ENCODE measurements around the gene SYCE1. TPM values are rescaled to one million over a fixed set of nuclear protein-coding genes. Genes with fewer than 3 reads are reported as not detected.

The SYCE1 gene
- total RNA-seq, 1 experiment from 2014 or later = not detected

GRCh38 chr10:133509700-133510099 lies 55.7 kb downstream of the SYCE1 start:
- intact Hi-C loops (cut with micrococcal nuclease; ENCODE audit: unreplicated experiment) = no loop called here
- ChIA-PET CTCF (no interaction called here), POLR2A (no interaction called here)
- ATAC-seq (no peak), DNase-seq (ENCODE audit: low read depth, low spot score) (no peak)
- H3K4me3 ChIP-seq (ENCODE audit: low read depth in 2 of 2, low read length in 2 of 2) = no peak overlapping the region
- no peak overlapping the region for H3K27ac ChIP-seq (ENCODE audit: low read length)
- peaks cover 51% of the 10 kb centered on the region for H3K27me3 ChIP-seq (ENCODE audit: control insufficient read depth, insufficient read depth, low read length)
- TF ChIP-seq CTCF (IDR thresholded peaks at IDR 0.05) (no peak), REST (IDR thresholded peaks at IDR 0.05; ENCODE audit: insufficient read depth in 1 of 2, low read depth in 2 of 2, low read length in 1 of 2) (no peak), POLR2AphosphoS5 (IDR thresholded peaks at IDR 0.05; ENCODE audit: low read depth, low read length) (no peak), TCF7L2 (IDR thresholded peaks at IDR 0.05; ENCODE audit: low read depth, low read length) (no peak), SIN3A (IDR thresholded peaks at IDR 0.05; ENCODE audit: borderline replicate concordance, insufficient read depth, low read depth, low read length) (no peak)
- H3K36me3 ChIP-seq (ENCODE audit: control insufficient read depth, insufficient read depth, low read length) = no peaks in the 10 kb centered on the region
- no peaks in the 10 kb centered on the region for H3K9me3 ChIP-seq (ENCODE audit: control insufficient read depth, insufficient read depth, low read depth, low read length)
- H3K4me1 ChIP-seq (ENCODE audit: control insufficient read depth, insufficient read depth, low read length) = no peaks in the 10 kb centered on the region
- BruUV-seq (replicated peaks) = no TSS peak
- in situ Hi-C loops (cut with HindIII; ENCODE audit: low pct_unique_long_range_greater_than_20kb, low sequenced_read_pairs) = no loop called here

Other genes with a start within 250 kb of the SYCE1 start
- gene CALY, start 228.7 kb downstream of the SYCE1 start, total RNA-seq (2021; ENCODE audit: unreplicated experiment) = 1.9 TPM
- gene PRAP1, start 218.2 kb downstream of the SYCE1 start, total RNA-seq (2021; ENCODE audit: unreplicated experiment) = 0.21 TPM
- gene FUOM, start 207.6 kb downstream of the SYCE1 start, total RNA-seq (2021; ENCODE audit: unreplicated experiment) = 39.6 TPM
- gene ECHS1, start 192.2 kb downstream of the SYCE1 start, total RNA-seq (2021; ENCODE audit: unreplicated experiment) = 165 TPM
- 9.3 TPM for gene PAOX, start 186.3 kb downstream of the SYCE1 start, total RNA-seq (2021; ENCODE audit: unreplicated experiment)
- 96.4 TPM for gene MTG1, start 171.4 kb downstream of the SYCE1 start, total RNA-seq (2021; ENCODE audit: unreplicated experiment)
- 0.64 TPM for gene SPRN, start 141.0 kb downstream of the SYCE1 start, total RNA-seq (2021; ENCODE audit: unreplicated experiment)
- 0.57 TPM for gene SCART1, start 111.6 kb downstream of the SYCE1 start, total RNA-seq (2021; ENCODE audit: unreplicated experiment)
- 1.1 TPM for gene CYP2E1, start 38.2 kb downstream of the SYCE1 start, total RNA-seq (2021; ENCODE audit: unreplicated experiment)
- gene FRG2B, start 61.2 kb upstream of the SYCE1 start, total RNA-seq (2021; ENCODE audit: unreplicated experiment) = not detected

Measured in Panc1 (cell line).